GM06990 (cell line): ENCODE measurements around the gene BOLA2.
"Not testable (repeated sequence)": the region's sequence is repeated elsewhere in the genome, so short reads cannot be mapped to it uniquely, and the experiment has no call there.

Source experiments
- DNase-seq: peaks from one replicate; pipeline ENCODE4 v3.0.0-alpha.2; 2011; ENCODE audit not compliant: insufficient read length; ENCODE audit errors: extremely low read depth
- H3K27me3 ChIP-seq: replicated peaks from 2 replicates; pipeline ENCODE4 v1.6.0; 2011; ENCODE audit warnings: low read length; ENCODE audit not compliant: control insufficient read depth, insufficient read depth
- H3K36me3 ChIP-seq: 2 replicates; pipeline ENCODE4 v1.5.1; 2011; ENCODE audit warnings: low read length; ENCODE audit not compliant: control insufficient read depth, insufficient read depth
- H3K4me3 ChIP-seq: replicated peaks from 2 replicates; pipeline ENCODE4 v1.5.1; 2011; ENCODE audit warnings: low read depth, mild to moderate bottlenecking, control low read depth, low read length

Gene BOLA2

GRCh38 chr16:29423587-29423986, 30.6 kb downstream of the BOLA2 start:
- not testable (repeated sequence) for H3K4me3 ChIP-seq, H3K36me3 ChIP-seq, DNase-seq, H3K27me3 ChIP-seq

- not testable (repeated sequence) for H3K4me3 ChIP-seq, H3K27me3 ChIP-seq, DNase-seq, H3K36me3 ChIP-seq
Observed at GRCh38 chr16:29405249-29405648, 48.9 kb downstream of the BOLA2 start.
